ENCODE measurements around the gene KNL1. TPM values are rescaled to one million over a fixed set of nuclear protein-coding genes. Genes with fewer than 3 reads are reported as not detected.
A peak's percentile ranks its signal among the peaks of the same experiment; 100 is the strongest.

The KNL1 gene
- total RNA-seq, 1 experiment from 2014 or later, result 11.4 TPM

GRCh38 chr15:40564591-40565332 lies 29.3 kb upstream of the KNL1 start, which contains the start of gene CCDC32:
Gene CCDC32 (minus strand): TSS chr15:40565042. CDS start chr15:40563015, 2,027 bp downstream.
- ChIA-PET POLR2A (interaction anchor here (0.5 to 1.9 kb wide), 21 partner anchors 16 to 1710 kb away, joined by 3 to 12 read pairs (median 3); partner anchors contain the start of genes BAHD1, CHAC1, RAD51 and SPINT1), CTCF (interaction anchor here (0.6 to 1.1 kb wide), 6 partner anchors 26 to 402 kb away, joined by 3 to 5 read pairs (median 3); no protein-coding TSS in a partner anchor)
- Mint-ChIP-seq H3K4me1 (ENCODE audit: insufficient read depth, unreplicated experiment) (peaks cover 14% of the 10 kb centered on the region), H3K9me3 (ENCODE audit: unreplicated experiment) (no peaks in the 10 kb centered on the region), H3K27me3 (ENCODE audit: insufficient read depth, unreplicated experiment) (no peaks in the 10 kb centered on the region), H3K4me3 (ENCODE audit: unreplicated experiment) (peak within 1 kb of the TSS; percentile 92), H3K27ac (ENCODE audit: low read depth, unreplicated experiment) (peak within 1 kb of the TSS; percentile 96), H3K36me3 (ENCODE audit: insufficient read depth, unreplicated experiment) (peaks cover 26% of the 10 kb centered on the region)
- no peak for TF ChIP-seq CTCF (IDR thresholded peaks at IDR 0.05; ENCODE audit: unreplicated experiment)
- DNase-seq (ENCODE audit: unreplicated experiment), result peak; percentile 99
- TSS peak; percentile 66 for BruUV-seq (replicated peaks)
- intact Hi-C loops (cut with micrococcal nuclease), result loop anchor here (2.0 to 10.0 kb wide), 2 partner anchors 30 to 120 kb away; partner anchors contain the start of genes BAHD1 and KNL1

GRCh38 chr15:40565333-40566238 lies 28.5 kb upstream of the KNL1 start:
- Mint-ChIP-seq H3K4me1 (ENCODE audit: insufficient read depth, unreplicated experiment) (peaks cover 16% of the 10 kb centered on the region), H3K27me3 (ENCODE audit: insufficient read depth, unreplicated experiment) (no peaks in the 10 kb centered on the region), H3K36me3 (ENCODE audit: insufficient read depth, unreplicated experiment) (peaks cover 23% of the 10 kb centered on the region), H3K4me3 (ENCODE audit: unreplicated experiment) (peak overlapping the region; percentile 92), H3K27ac (ENCODE audit: low read depth, unreplicated experiment) (peak overlapping the region; percentile 96), H3K9me3 (ENCODE audit: unreplicated experiment) (no peaks in the 10 kb centered on the region)
- no TSS peak for BruUV-seq (replicated peaks)
- ChIA-PET CTCF (interaction anchor here (0.7 to 1.1 kb wide), 5 partner anchors 25 to 287 kb away, joined by 3 to 4 read pairs (median 3); partner anchors contain the start of gene BAHD1), POLR2A (interaction anchor here (0.6 to 1.9 kb wide), 16 partner anchors 15 to 985 kb away, joined by 3 to 12 read pairs (median 4); partner anchors contain the start of genes CHAC1, RAD51, SPINT1 and VPS18)
- no peak for TF ChIP-seq CTCF (IDR thresholded peaks at IDR 0.05; ENCODE audit: unreplicated experiment)
- no peak for DNase-seq (ENCODE audit: unreplicated experiment)
- intact Hi-C loops (cut with micrococcal nuclease), result loop anchor here (2.0 to 10.0 kb wide), 2 partner anchors 29 to 121 kb away; partner anchors contain the start of genes BAHD1 and KNL1

- Mint-ChIP-seq H3K27ac (ENCODE audit: low read depth, unreplicated experiment) (no peak overlapping the region), H3K9me3 (ENCODE audit: unreplicated experiment) (no peaks in the 10 kb centered on the region), H3K36me3 (ENCODE audit: insufficient read depth, unreplicated experiment) (peaks cover 15% of the 10 kb centered on the region), H3K4me3 (ENCODE audit: unreplicated experiment) (no peak overlapping the region), H3K4me1 (ENCODE audit: insufficient read depth, unreplicated experiment) (peaks cover 16% of the 10 kb centered on the region), H3K27me3 (ENCODE audit: insufficient read depth, unreplicated experiment) (no peaks in the 10 kb centered on the region)
- peak; percentile 36 for DNase-seq (ENCODE audit: unreplicated experiment)
- peak; percentile 20 for TF ChIP-seq CTCF (IDR thresholded peaks at IDR 0.05; ENCODE audit: unreplicated experiment)
- CTCF ChIA-PET, result interaction anchor here (0.6 to 0.7 kb wide), 4 partner anchors 24 to 916 kb away, joined by 3 to 4 read pairs (median 4); no protein-coding TSS in a partner anchor
- intact Hi-C loops (cut with micrococcal nuclease), result loop anchor here (10.0 kb wide), 1 partner anchor 122 kb away; the partner anchor contains the start of gene BAHD1
- BruUV-seq (replicated peaks), result no TSS peak
- POLR2A ChIA-PET, result interaction anchor here (0.6 to 1.3 kb wide), 4 partner anchors 23 to 126 kb away, joined by 3 to 6 read pairs (median 5); partner anchors contain the start of gene BAHD1
Measured at GRCh38 chr15:40567111-40567510, 26.9 kb upstream of the KNL1 start.
